Chondrocyte (in vitro differentiated cells): Measurements from ENCODE around the gene PSMD2. TPM values are rescaled to one million over a fixed set of nuclear protein-coding genes. Genes with fewer than 3 reads are reported as not detected.
A peak's percentile ranks its signal among the peaks of the same experiment; 100 is the strongest.

ENCODE experiments used
- DNase-seq: peaks from one replicate; pipeline ENCODE4 v3.0.0; 2021; ENCODE audit warnings: mixed read lengths, low spot score
- H3K27ac Mint-ChIP-seq: one replicate; pipeline ENCODE4 v1.8.0; 2021; ENCODE audit warnings: mild to moderate bottlenecking, moderate library complexity, mixed read lengths; ENCODE audit not compliant: unreplicated experiment
- H3K27me3 Mint-ChIP-seq: 2 replicates; pipeline ENCODE4 v1.8.0; 2021; ENCODE audit warnings: low read depth, mixed read lengths
- H3K36me3 Mint-ChIP-seq: 2 replicates; pipeline ENCODE4 v1.8.0; 2021; ENCODE audit warnings: low read depth, mixed read lengths
- H3K4me1 Mint-ChIP-seq: 2 replicates; pipeline ENCODE4 v1.8.0; 2021; ENCODE audit warnings: low read depth, mild to moderate bottlenecking, mixed read lengths
- H3K4me3 Mint-ChIP-seq: one replicate; pipeline ENCODE4 v1.8.0; 2021; ENCODE audit warnings: mild to moderate bottlenecking, moderate library complexity, mixed read lengths; ENCODE audit not compliant: unreplicated experiment
- H3K9me3 Mint-ChIP-seq: 2 replicates; pipeline ENCODE4 v1.8.0; 2021; ENCODE audit warnings: low read depth, mixed read lengths
- total RNA-seq: library from RNA; stranded (reverse); gene quantifications from 3 replicates; pipeline ENCODE4 v1.2.1, GENCODE V29; 2021
- TF ChIP-seq, protein P1 (sequence below): fragments of 200-600 bp; sonication (generic); IDR thresholded peaks from 2 replicates; pipeline ENCODE4 v1.5.0; 2021; ENCODE audit warnings: antibody characterized with exemption, mild to moderate bottlenecking, moderate library complexity

PSMD2 gene
- total RNA-seq, 1 donor from 2014 or later = 237 TPM

DNA sequence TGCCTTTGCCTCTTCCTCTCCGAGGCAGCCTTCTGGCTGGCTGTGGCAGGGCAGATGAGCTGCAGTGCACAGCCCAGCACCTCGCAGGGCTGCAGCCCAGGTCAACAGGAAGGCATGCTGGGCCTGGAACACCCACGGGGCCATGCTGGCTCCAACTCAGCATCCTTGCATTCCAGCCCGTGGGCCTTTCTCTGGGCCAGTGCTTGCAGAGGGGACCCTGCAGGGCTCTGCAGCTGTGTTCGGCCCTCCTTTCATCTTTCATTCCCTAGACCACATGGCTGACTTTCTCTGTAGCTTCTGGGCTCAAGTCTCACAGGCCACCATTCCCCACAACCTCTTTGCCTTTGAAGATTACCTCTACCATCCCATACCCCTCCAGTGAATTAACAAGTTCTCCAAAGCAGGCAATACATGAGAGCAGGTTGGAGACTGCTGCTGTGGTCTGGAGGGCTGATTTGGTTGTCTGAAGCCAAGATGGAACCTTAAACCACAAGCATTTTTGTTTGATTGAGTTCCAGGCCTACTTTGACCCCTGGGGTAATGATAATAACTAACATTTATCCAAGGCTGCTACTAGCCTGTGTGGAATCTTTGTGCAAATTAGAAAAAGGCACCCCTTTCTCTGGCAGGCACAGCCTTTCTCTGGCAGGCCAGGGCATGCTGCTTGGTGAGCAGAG is 44.3 kb downstream of the PSMD2 start:
- H3K27me3 Mint-ChIP-seq = no peaks in the 10 kb centered on the region
- H3K4me3 Mint-ChIP-seq = no peak overlapping the region
- TF ChIP-seq, protein P1, sequence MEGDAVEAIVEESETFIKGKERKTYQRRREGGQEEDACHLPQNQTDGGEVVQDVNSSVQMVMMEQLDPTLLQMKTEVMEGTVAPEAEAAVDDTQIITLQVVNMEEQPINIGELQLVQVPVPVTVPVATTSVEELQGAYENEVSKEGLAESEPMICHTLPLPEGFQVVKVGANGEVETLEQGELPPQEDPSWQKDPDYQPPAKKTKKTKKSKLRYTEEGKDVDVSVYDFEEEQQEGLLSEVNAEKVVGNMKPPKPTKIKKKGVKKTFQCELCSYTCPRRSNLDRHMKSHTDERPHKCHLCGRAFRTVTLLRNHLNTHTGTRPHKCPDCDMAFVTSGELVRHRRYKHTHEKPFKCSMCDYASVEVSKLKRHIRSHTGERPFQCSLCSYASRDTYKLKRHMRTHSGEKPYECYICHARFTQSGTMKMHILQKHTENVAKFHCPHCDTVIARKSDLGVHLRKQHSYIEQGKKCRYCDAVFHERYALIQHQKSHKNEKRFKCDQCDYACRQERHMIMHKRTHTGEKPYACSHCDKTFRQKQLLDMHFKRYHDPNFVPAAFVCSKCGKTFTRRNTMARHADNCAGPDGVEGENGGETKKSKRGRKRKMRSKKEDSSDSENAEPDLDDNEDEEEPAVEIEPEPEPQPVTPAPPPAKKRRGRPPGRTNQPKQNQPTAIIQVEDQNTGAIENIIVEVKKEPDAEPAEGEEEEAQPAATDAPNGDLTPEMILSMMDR = no peak
- no peak overlapping the region for H3K27ac Mint-ChIP-seq
- peaks cover 35% of the 10 kb centered on the region for H3K4me1 Mint-ChIP-seq
- DNase-seq = no peak
- no peaks in the 10 kb centered on the region for H3K9me3 Mint-ChIP-seq
- peaks cover 13% of the 10 kb centered on the region for H3K36me3 Mint-ChIP-seq

DNA sequence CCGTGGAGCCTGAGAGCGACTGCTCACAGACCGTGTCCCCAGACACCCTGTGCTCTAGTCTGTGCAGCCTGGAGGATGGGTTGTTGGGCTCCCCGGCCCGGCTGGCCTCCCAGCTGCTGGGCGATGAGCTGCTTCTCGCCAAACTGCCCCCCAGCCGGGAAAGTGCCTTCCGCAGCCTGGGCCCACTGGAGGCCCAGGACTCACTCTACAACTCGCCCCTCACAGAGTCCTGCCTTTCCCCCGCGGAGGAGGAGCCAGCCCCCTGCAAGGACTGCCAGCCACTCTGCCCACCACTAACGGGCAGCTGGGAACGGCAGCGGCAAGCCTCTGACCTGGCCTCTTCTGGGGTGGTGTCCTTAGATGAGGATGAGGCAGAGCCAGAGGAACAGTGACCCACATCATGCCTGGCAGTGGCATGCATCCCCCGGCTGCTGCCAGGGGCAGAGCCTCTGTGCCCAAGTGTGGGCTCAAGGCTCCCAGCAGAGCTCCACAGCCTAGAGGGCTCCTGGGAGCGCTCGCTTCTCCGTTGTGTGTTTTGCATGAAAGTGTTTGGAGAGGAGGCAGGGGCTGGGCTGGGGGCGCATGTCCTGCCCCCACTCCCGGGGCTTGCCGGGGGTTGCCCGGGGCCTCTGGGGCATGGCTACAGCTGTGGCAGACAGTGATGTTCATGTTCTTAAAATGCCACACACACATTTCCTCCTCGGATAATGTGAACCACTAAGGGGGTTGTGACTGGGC is 45.7 kb downstream of the PSMD2 start:
- DNase-seq = no peak
- Mint-ChIP-seq H3K27ac (no peak overlapping the region), H3K27me3 (no peaks in the 10 kb centered on the region), H3K4me3 (no peak overlapping the region), H3K4me1 (peaks cover 29% of the 10 kb centered on the region), H3K9me3 (no peaks in the 10 kb centered on the region), H3K36me3 (peaks cover 13% of the 10 kb centered on the region)
- TF ChIP-seq, protein P1 = no peak

DNA sequence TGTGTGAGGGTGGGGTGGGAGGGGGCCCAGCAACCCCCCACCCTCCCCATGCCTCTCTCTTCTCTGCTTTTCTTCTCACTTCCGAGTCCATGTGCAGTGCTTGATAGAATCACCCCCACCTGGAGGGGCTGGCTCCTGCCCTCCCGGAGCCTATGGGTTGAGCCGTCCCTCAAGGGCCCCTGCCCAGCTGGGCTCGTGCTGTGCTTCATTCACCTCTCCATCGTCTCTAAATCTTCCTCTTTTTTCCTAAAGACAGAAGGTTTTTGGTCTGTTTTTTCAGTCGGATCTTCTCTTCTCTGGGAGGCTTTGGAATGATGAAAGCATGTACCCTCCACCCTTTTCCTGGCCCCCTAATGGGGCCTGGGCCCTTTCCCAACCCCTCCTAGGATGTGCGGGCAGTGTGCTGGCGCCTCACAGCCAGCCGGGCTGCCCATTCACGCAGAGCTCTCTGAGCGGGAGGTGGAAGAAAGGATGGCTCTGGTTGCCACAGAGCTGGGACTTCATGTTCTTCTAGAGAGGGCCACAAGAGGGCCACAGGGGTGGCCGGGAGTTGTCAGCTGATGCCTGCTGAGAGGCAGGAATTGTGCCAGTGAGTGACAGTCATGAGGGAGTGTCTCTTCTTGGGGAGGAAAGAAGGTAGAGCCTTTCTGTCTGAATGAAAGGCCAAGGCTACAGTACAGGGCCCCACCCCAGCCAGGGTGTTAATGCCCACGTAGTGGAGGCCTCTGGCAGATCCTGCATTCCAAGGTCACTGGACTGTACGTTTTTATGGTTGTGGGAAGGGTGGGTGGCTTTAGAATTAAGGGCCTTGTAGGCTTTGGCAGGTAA is 46.5 kb downstream of the PSMD2 start:
- DNase-seq = no peak
- Mint-ChIP-seq H3K27me3 (no peaks in the 10 kb centered on the region), H3K9me3 (no peaks in the 10 kb centered on the region), H3K27ac (peak overlapping the region; percentile 77), H3K36me3 (peaks cover 13% of the 10 kb centered on the region), H3K4me1 (peaks cover 29% of the 10 kb centered on the region), H3K4me3 (no peak overlapping the region)
- TF ChIP-seq, protein P1 = peak; percentile 76

DNA sequence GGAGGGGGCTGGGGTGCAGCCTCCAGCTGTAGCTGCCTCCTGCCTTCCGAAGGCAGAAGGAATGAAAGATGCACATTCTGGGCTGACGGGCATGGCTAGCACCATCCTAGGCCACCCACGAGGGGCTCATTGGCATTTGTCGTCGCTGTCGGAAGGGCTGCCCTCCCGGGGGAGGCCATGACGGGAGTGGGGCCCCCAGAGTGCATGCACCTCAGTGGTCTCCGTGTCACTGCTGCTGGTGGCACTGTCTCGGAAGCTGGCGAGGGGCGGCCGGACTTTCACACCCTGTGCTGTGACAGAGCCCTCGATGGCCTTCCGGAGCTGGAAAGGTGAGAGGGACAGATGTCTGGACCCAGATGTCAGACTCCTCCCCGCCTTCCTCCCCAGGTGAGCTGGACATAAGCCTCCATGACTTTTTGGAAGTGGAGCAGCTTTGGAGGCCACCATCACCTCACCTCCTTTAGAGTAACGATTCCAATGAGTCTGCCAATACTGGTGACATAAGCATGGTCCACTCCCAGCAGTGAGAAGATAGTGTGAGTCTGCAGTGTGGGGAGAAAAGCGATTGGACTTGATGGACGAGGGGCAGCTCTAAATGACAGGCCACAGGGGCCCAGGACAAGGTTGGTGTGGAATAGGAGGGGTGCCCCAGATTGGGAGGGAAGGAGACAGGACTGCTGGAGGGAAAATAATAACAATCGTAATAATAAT is 47.6 kb downstream of the PSMD2 start:
- TF ChIP-seq, protein P1 = no peak
- Mint-ChIP-seq H3K27ac (no peak overlapping the region), H3K9me3 (no peaks in the 10 kb centered on the region), H3K27me3 (no peaks in the 10 kb centered on the region), H3K36me3 (peaks cover 13% of the 10 kb centered on the region), H3K4me1 (peaks cover 26% of the 10 kb centered on the region), H3K4me3 (no peak overlapping the region)
- DNase-seq = no peak
